Naive thymus-derived CD8-positive, alpha-beta T cell (primary cell): ENCODE results near the gene TNFRSF1B. TPM values are rescaled to one million over a fixed set of nuclear protein-coding genes. Genes with fewer than 3 reads are reported as not detected.
A peak's percentile ranks its signal among the peaks of the same experiment; 100 is the strongest.

Experiments used
- ATAC-seq, 2 donors: fragments of 150-1000 bp; cut with Tn5 transposase in 1 of 2; sonication (Bioruptor Pico), chemical (Tn5 transposase) in 1 of 2; 1 replicate in 1 of 2; 2 replicates in 1 of 2; pipeline ENCODE4 v1.10.0; 2021; ENCODE audit warnings: mild to moderate bottlenecking in 2 of 2, moderate library complexity in 2 of 2
- POLR2A ChIA-PET: fragments of 350-600 bp; sonication (Branson Sonifier 250); formaldehyde crosslinking; loops from one replicate; lab custom pipeline; 2021; ENCODE audit warnings: antibody characterized with exemption; lab: Charles Lee
- DNase-seq, 10 donors: peaks; one replicate each; pipeline versions ENCODE4 v3.0.0 to v3.0.0-alpha.2; 2020 to 2022
- H3K27ac Mint-ChIP-seq, 10 donors: one replicate each; pipeline ENCODE4 v1.8.0; 2020 to 2022; ENCODE audit warnings: mild to moderate bottlenecking in 10 of 10, mixed read lengths in 10 of 10, moderate library complexity in 4 of 10, inconsistent platforms in 1 of 10
- H3K27me3 Mint-ChIP-seq, 5 donors: one replicate each; pipeline ENCODE4 v1.8.0; 2021 to 2022; ENCODE audit warnings: mixed read lengths in 5 of 5
- H3K36me3 Mint-ChIP-seq, 3 donors: one replicate each; pipeline ENCODE4 v1.8.0; 2020 to 2022; ENCODE audit warnings: mixed read lengths in 3 of 3, mild to moderate bottlenecking in 2 of 3, inconsistent platforms in 1 of 3
- H3K4me1 Mint-ChIP-seq, 4 donors: one replicate each; pipeline ENCODE4 v1.8.0; 2021 to 2022; ENCODE audit warnings: mixed read lengths in 4 of 4
- H3K4me3 Mint-ChIP-seq, 10 donors: one replicate each; pipeline ENCODE4 v1.8.0; 2020 to 2022; ENCODE audit warnings: mild to moderate bottlenecking in 10 of 10, mixed read lengths in 10 of 10, moderate library complexity in 6 of 10, inconsistent platforms in 1 of 10
- H3K9me3 Mint-ChIP-seq, 9 donors: one replicate each; pipeline ENCODE4 v1.8.0; 2020 to 2022; ENCODE audit warnings: mixed read lengths in 9 of 9, mild to moderate bottlenecking in 3 of 9, inconsistent platforms in 1 of 9, moderate library complexity in 1 of 9
- polyA plus RNA-seq, 3 donors: library from polyadenylated mRNA; unstranded; fragments of 300-500 nt; fragmentation: Illumina TruSeq; gene quantifications; one replicate each; pipeline ENCODE4 v1.2.3, GENCODE V29; 2021
- total RNA-seq, 8 experiments: library from RNA in 2 of 8; stranded (reverse) in 2 of 8; gene quantifications; one replicate each; pipeline ENCODE4 v1.2.3 and lab custom pipeline; 2021 to 2026

Gene TNFRSF1B
- total and polyA plus RNA-seq, 5 experiments from 2014 or later, result 16.5 to 64.6 (median 19.7) TPM

DNA sequence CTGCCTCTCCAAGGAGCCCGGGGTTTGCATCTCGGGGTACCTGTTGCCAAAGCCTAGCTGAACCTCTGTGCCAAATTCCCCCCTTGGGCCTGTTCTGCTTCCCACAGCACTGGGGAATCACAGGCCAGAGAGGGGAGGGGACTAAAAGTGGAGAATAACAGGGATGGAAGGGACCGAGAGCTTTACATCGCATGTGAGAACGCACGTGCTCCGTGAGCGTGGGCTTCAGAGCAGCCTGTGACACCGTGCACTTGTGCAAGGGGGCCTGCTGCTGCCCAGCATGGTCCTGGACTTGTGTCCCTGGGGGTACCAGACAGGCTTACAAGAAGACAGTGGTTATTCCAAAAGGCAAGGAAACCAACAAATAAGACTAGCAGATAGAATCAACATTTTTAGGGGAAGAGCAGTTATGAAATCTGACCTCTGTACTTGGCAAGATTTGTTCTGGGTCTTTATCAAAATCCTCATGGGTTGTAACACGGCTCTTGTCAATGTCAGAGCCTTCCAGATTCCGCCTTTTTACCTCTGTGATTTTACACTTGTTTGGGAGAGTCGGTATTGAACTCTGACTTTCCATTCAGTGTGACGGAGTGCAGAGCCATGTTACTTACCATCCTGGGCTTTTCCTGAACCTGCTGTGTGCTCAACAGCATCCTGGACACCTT lies 36.2 kb upstream of the TNFRSF1B start:
- no peaks in the 10 kb centered on the region for H3K36me3 Mint-ChIP-seq
- ATAC-seq (no peak), DNase-seq (no peak)
- H3K9me3 Mint-ChIP-seq, result no peaks in the 10 kb centered on the region
- H3K4me1 Mint-ChIP-seq, result peaks cover 8 to 46% (median 37%) of the 10 kb centered on the region in 4 donors
- peak overlapping the region in 3 of 10 donors; percentile 24 to 74 (median 44) for H3K27ac Mint-ChIP-seq
- no peak overlapping the region for H3K4me3 Mint-ChIP-seq
- no peaks in the 10 kb centered on the region for H3K27me3 Mint-ChIP-seq
- POLR2A ChIA-PET, result interaction anchor here (0.9 to 1.2 kb wide), 2 partner anchors 45 to 79 kb away, joined by 3 to 4 read pairs; no protein-coding TSS in a partner anchor

DNA sequence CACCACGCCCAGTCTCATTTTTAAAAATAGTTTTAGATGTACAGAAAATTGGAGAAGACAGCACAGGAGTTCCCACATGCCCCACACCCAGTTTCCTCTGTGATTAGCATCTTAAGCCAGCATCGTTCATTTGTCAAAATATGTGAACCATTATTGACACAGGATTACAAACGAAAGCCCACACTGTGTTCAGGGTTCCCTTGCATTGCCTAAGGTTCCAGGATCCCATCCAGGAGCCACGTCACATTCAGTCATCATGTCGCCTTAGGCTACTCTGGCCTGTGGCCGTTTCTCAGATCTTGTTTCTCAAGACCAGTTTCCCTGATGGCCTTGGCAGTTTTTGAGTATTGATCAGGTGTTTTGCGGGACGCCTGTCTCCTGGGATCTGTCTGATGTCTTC lies 34.7 kb upstream of the TNFRSF1B start:
- Mint-ChIP-seq H3K27ac (peak overlapping the region; percentile 49 to 95 (median 91)), H3K4me3 (peak overlapping the region in 5 of 10 donors; percentile 6 to 26 (median 10)), H3K27me3 (no peaks in the 10 kb centered on the region), H3K9me3 (no peaks in the 10 kb centered on the region), H3K4me1 (peaks cover 9 to 35% (median 28%) of the 10 kb centered on the region in 4 donors), H3K36me3 (no peaks in the 10 kb centered on the region)
- DNase-seq (no peak), ATAC-seq (no peak)
- POLR2A ChIA-PET, result interaction anchor here (0.7 to 5.3 kb wide), 11 partner anchors 10 to 78 kb away, joined by 3 to 45 read pairs (median 4); partner anchors contain the start of gene TNFRSF1B

DNA sequence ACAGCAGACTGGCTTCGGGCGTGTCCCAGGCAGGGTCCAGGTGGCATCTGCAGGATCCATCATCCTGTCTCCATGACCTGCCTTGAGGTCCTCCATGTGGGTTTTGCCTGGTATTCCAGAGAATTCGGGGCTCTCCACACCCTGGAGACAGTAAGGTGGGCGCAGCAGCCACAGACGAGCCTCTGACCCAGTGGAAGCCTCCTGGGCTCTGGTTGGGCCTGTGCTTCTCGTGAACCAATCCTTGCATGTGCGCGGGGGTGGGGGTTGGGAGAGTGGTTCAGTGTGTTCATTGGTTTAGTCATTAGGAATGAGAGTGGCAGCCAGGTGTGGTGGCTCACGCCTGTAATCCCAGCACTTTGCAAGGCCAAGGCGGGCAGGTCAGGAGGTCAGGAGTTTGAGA lies 32.1 kb upstream of the TNFRSF1B start:
- Mint-ChIP-seq H3K27ac (peak overlapping the region in 3 of 10 donors; percentile 25 to 80 (median 42)), H3K4me3 (no peak overlapping the region), H3K4me1 (peaks cover 4 to 34% (median 28%) of the 10 kb centered on the region in 4 donors), H3K27me3 (no peaks in the 10 kb centered on the region), H3K9me3 (no peaks in the 10 kb centered on the region), H3K36me3 (no peaks in the 10 kb centered on the region)
- ATAC-seq (no peak), DNase-seq (no peak)
- POLR2A ChIA-PET, result interaction anchor here (0.9 to 5.3 kb wide), 8 partner anchors 10 to 75 kb away, joined by 3 to 45 read pairs (median 4); partner anchors contain the start of gene TNFRSF1B

DNA sequence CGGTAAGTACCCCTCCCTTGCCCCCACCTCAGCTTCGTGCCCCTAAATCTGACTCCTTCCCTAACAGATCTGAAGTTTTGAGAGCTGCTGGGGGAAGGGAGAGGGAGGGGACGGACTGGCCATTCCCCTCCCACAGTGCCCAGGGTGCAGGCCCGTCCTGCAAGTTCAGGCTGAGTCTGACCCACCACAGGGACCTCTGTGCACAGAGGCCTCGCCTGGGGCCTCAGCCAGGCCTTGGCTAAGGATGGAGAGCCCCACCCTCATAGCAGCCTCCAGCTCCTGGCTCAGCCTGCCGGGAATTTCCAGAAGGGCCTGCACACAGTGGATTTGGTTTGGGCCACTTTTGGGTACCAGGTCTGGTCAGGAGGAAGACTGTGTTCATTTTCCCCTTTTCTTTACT lies 31.2 kb upstream of the TNFRSF1B start:
- ATAC-seq (no peak), DNase-seq (no peak)
- Mint-ChIP-seq H3K27ac (peak overlapping the region in 4 of 10 donors; percentile 17 to 89 (median 50)), H3K27me3 (no peaks in the 10 kb centered on the region), H3K9me3 (no peaks in the 10 kb centered on the region), H3K4me3 (no peak overlapping the region), H3K4me1 (peaks cover 4 to 33% (median 27%) of the 10 kb centered on the region in 4 donors), H3K36me3 (no peaks in the 10 kb centered on the region)
- POLR2A ChIA-PET, result interaction anchor here (0.7 to 5.3 kb wide), 6 partner anchors 10 to 68 kb away, joined by 3 to 45 read pairs (median 4); partner anchors contain the start of gene TNFRSF1B

DNA sequence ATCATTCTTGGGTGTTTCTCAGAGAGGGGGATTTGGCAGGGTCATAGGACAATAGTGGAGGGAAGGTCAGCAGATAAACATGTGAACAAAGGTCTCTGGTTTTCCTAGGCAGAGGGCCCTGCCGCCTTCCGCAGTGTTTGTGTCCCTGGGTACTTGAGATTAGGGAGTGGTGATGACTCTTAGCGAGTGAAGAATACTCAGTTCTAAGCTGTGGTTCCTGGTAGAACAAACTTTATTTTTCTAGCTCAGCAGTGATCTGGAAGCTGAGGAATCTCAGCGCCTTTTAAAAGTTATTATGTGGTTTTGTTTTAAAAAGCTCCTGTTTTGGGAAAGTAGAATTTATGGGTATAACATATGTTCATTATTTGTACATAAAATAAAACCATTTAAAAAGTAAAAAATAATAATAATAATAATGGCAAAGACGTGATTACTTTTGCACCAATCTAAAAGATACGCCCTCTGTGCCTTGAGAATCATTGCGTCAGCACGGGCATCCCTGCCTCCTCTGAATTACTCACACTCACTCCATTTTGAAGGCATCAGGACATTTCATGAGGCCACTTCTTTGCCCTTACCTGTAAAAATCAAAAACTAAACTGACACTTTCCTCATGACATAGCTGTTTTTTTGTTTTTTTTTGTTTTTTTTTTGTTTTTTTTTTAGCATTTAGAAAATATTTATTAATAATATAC lies 29.7 kb upstream of the TNFRSF1B start:
- H3K4me1 Mint-ChIP-seq, result peaks cover 4 to 30% (median 24%) of the 10 kb centered on the region in 4 donors
- peak overlapping the region in 1 of 10 donors; percentile 61 for H3K27ac Mint-ChIP-seq
- no peak for ATAC-seq
- H3K27me3 Mint-ChIP-seq, result no peaks in the 10 kb centered on the region
- POLR2A ChIA-PET, result interaction anchor here (1.0 to 7.8 kb wide), 2 partner anchors 11 to 13 kb away, joined by 3 to 67 read pairs; no protein-coding TSS in a partner anchor
- no peak for DNase-seq
- H3K4me3 Mint-ChIP-seq, result no peak overlapping the region
- no peaks in the 10 kb centered on the region for H3K9me3 Mint-ChIP-seq
- no peaks in the 10 kb centered on the region for H3K36me3 Mint-ChIP-seq

DNA sequence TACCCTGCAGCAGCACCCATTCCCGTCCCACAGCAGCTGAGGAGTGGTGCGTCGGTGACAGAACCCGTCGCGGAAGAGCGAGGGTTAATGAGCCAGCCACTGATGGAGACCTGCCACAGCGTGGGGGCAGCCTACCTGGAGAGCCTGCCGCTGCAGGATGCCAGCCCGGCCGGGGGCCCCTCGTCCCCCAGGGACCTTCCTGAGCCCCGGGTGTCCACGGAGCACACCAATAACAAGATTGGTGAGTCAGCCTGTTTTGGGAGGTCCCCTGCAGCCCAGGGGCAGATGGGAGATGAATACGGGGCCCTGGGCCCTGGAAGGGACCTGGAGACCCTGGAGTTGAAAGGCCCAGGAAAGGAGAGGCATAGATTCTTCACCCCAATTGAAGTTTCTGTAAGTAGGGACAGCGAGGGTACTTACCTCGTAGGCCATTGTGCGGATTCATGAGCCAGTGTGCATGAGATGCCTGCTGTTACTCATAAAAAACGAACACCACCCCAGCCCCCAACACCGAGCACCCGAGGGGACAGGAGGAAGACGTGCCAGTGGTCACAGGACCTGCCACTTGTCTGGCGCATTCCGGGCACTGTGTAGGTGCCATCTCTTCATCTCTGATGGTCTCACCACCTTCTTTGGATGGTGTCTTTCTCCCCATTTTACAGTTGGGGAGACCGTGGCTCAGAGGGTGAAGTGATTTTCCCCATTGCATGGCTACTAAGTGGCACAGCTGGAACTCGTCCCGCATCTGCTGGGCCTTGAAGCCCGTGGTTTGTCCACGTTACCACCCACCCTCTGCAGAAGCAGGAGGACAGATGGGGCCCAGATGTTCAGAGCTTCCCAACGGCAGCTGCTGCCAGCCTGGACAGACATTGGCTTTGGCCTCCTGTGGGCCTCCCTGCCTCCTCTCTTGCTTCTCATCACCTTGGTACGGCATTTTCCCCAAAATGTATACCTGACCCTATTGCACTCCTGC lies 28.3 kb upstream of the TNFRSF1B start:
- no peaks in the 10 kb centered on the region for H3K36me3 Mint-ChIP-seq
- ATAC-seq (no peak), DNase-seq (no peak)
- H3K4me1 Mint-ChIP-seq, result peaks cover 8 to 26% (median 19%) of the 10 kb centered on the region in 4 donors
- peak overlapping the region in 4 of 10 donors; percentile 32 to 73 (median 52) for H3K27ac Mint-ChIP-seq
- POLR2A ChIA-PET, result interaction anchor here (7.8 kb wide), 1 partner anchor 12 kb away, joined by 67 read pairs; no protein-coding TSS in a partner anchor
- no peaks in the 10 kb centered on the region for H3K27me3 Mint-ChIP-seq
- H3K9me3 Mint-ChIP-seq, result no peaks in the 10 kb centered on the region
- H3K4me3 Mint-ChIP-seq, result no peak overlapping the region

DNA sequence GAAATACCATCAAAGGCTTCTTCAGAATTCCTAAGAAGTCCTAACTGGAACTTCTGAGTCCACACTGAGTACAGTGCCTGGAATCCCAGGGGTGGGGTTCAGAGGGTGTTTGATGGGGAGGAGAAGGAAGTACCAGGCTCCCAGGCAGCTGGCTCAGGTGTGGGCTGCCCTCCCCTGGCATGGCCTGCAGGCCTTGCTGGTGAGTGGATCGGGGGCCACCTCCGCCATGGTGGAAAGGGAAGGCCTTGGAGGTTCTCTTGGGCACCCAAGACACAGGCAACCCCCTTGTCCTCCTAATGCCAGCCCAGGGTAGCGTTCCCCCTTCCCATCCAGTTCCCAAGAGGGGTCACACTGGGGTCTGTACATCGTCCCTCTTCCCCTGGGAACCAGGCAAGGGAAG lies 26.8 kb upstream of the TNFRSF1B start:
- no peak for ATAC-seq
- H3K4me1 Mint-ChIP-seq, result peaks cover 11 to 31% (median 17%) of the 10 kb centered on the region in 4 donors
- no peaks in the 10 kb centered on the region for H3K36me3 Mint-ChIP-seq
- no peak for DNase-seq
- H3K27ac Mint-ChIP-seq, result peak overlapping the region in 1 of 10 donors; percentile 32
- H3K9me3 Mint-ChIP-seq, result no peaks in the 10 kb centered on the region
- POLR2A ChIA-PET, result interaction anchor here (7.8 kb wide), 1 partner anchor 10 kb away, joined by 67 read pairs; no protein-coding TSS in a partner anchor
- no peak overlapping the region for H3K4me3 Mint-ChIP-seq
- H3K27me3 Mint-ChIP-seq, result no peaks in the 10 kb centered on the region

DNA sequence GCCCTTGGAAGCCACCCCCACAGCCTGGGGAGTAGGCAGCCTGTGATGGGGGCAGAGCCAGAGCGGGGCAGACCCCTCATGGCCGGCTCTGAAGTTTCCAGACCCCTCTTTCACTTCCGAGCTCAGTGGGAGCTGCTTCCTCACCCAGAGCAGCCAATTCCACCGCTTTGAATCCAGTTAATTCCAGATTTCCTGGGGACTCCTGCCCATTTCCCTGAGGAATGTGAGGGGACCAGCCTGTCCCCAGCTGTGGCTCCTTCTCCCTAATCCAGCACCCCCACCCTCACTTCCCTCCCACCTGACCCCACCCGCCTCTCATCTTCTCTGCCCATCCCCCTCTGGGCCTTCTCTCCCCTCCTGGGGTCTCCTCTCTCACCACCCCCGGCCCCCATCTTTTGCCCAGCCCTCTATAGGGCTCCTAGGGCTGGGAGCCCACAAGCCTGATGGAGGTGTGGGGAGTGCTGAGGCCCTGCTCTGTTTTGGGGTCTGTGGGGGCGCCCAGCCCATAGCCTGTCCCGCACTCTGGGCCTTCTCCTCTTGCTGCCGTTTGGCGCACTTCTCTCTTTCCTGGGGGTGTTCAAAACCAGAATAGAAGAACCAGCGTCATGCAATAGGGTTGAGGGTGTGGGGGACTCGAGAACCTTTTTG lies 26.2 kb upstream of the TNFRSF1B start:
- H3K4me3 Mint-ChIP-seq, result no peak overlapping the region
- no peaks in the 10 kb centered on the region for H3K9me3 Mint-ChIP-seq
- peak overlapping the region in 1 of 10 donors; percentile 56 for H3K27ac Mint-ChIP-seq
- H3K27me3 Mint-ChIP-seq, result no peaks in the 10 kb centered on the region
- ATAC-seq (no peak), DNase-seq (no peak)
- H3K36me3 Mint-ChIP-seq, result no peaks in the 10 kb centered on the region
- peaks cover 11 to 36% (median 20%) of the 10 kb centered on the region in 4 donors for H3K4me1 Mint-ChIP-seq
- POLR2A ChIA-PET, result interaction anchor here (0.7 to 7.8 kb wide), 4 partner anchors 10 to 30 kb away, joined by 3 to 67 read pairs (median 3); no protein-coding TSS in a partner anchor

DNA sequence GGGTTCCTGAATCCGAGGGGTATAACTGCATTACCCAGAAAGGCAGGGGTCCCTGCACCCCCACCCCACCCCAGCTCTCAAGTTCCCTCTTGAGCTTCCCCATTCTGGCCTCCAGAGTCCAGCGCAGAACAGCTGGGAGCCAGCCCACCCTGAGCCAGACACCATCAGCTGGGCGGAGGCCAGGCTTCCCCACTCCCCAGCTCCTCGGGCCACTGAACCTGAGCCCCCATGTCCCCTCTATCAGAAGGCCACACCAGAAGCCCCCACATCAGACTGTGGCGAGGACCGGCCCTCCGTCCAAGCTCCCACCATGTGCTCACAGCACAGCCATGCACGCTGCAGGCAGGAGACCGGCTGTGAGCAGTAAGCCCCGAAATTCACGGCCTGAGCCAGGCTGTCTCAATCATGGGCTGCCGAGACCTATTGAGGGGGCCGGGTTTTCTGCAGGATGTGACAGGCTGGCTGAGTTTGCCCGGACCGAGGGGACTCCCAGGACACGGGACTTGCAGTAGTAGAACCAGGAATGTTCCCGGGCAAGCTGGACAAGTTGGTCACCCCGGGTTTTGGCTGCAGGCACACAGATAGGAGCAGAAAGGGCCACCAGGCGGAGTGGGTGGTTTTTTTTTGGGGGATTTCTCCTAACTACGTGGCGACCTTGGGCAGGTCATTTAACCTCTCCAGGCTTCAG lies 25.5 kb upstream of the TNFRSF1B start:
- DNase-seq (no peak), ATAC-seq (no peak)
- no peak overlapping the region for H3K4me3 Mint-ChIP-seq
- POLR2A ChIA-PET, result interaction anchor here (0.7 to 7.8 kb wide), 6 partner anchors 9 to 29 kb away, joined by 3 to 67 read pairs (median 3); no protein-coding TSS in a partner anchor
- peaks cover 9 to 39% (median 22%) of the 10 kb centered on the region in 4 donors for H3K4me1 Mint-ChIP-seq
- peak overlapping the region in 6 of 10 donors; percentile 32 to 81 (median 58) for H3K27ac Mint-ChIP-seq
- H3K36me3 Mint-ChIP-seq, result no peaks in the 10 kb centered on the region
- H3K9me3 Mint-ChIP-seq, result no peaks in the 10 kb centered on the region
- no peaks in the 10 kb centered on the region for H3K27me3 Mint-ChIP-seq

DNA sequence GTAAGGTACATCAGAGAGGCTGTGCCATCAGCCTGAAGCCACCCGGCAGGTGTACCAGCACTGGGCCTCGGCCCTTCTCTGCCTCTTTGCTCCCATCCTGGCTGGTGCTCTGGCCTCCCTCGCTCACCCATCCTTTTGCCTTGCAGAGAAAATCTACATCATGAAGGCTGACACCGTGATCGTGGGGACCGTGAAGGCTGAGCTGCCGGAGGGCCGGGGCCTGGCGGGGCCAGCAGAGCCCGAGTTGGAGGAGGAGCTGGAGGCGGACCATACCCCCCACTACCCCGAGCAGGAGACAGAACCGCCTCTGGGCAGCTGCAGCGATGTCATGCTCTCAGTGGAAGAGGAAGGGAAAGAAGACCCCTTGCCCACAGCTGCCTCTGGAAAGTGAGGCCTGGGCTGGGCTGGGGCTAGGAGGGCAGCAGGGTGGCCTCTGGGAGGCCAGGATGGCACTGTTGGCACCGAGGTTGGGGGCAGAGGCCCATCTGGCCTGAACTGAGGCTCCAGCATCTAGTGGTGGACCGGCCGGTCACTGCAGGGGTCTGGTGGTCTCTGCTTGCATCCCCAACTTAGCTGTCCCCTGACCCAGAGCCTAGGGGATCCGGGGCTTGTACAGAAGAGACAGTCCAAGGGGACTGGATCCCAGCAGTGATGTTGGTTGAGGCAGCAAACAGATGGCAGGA lies 24.5 kb upstream of the TNFRSF1B start:
- POLR2A ChIA-PET, result interaction anchor here (0.9 to 7.8 kb wide), 4 partner anchors 8 to 23 kb away, joined by 3 to 67 read pairs (median 4); no protein-coding TSS in a partner anchor
- no peaks in the 10 kb centered on the region for H3K9me3 Mint-ChIP-seq
- H3K27me3 Mint-ChIP-seq, result no peaks in the 10 kb centered on the region
- DNase-seq, result no peak
- peak overlapping the region in 6 of 10 donors; percentile 32 to 96 (median 60) for H3K27ac Mint-ChIP-seq
- peaks cover 16 to 49% (median 31%) of the 10 kb centered on the region in 4 donors for H3K4me1 Mint-ChIP-seq
- no peak overlapping the region for H3K4me3 Mint-ChIP-seq
- ATAC-seq, result no peak
- H3K36me3 Mint-ChIP-seq, result no peaks in the 10 kb centered on the region
